ENCODE data around the gene RBPJ. TPM values are rescaled to one million over a fixed set of nuclear protein-coding genes. Genes with fewer than 3 reads are reported as not detected.
A peak's percentile ranks its signal among the peaks of the same experiment; 100 is the strongest.

Gene RBPJ
- total RNA-seq, 1 donor from 2014 or later: 120 TPM

GRCh38 chr4:26297219-26297618 lies 23.6 kb upstream of the RBPJ start:
- H3K36me3 Mint-ChIP-seq: no peaks in the 10 kb centered on the region
- H3F3A ChIP-seq (ENCODE audit: low read depth): peaks cover 15% of the 10 kb centered on the region
- no peak for DNase-seq (ENCODE audit: low spot score)
- H3K9ac ChIP-seq: no peak overlapping the region
- no peaks in the 10 kb centered on the region for H3K36me3 ChIP-seq
- H3K4me3 ChIP-seq: no peak overlapping the region
- H3K27me3 ChIP-seq: no peaks in the 10 kb centered on the region
- H3K4me1 Mint-ChIP-seq: peaks cover 32% of the 10 kb centered on the region
- H3K4me2 ChIP-seq: no peak overlapping the region
- H4K20me1 ChIP-seq (ENCODE audit: low read depth): no peaks in the 10 kb centered on the region
- H3K79me2 ChIP-seq (ENCODE audit: low read depth): no peaks in the 10 kb centered on the region
- no peak overlapping the region for H2AFZ ChIP-seq (replicated peaks)
- H3K27me3 Mint-ChIP-seq (ENCODE audit: insufficient read depth, low read depth): peaks cover 4% of the 10 kb centered on the region
- H3K9me3 ChIP-seq (ENCODE audit: low read depth): no peaks in the 10 kb centered on the region
- peaks cover 34% of the 10 kb centered on the region for H3K4me1 ChIP-seq
- H3K4me3 Mint-ChIP-seq: no peak overlapping the region
- H3K27ac Mint-ChIP-seq: no peak overlapping the region
- H3K9me3 Mint-ChIP-seq: peaks cover 7% of the 10 kb centered on the region
- H3K27ac ChIP-seq: no peak overlapping the region
- TF ChIP-seq EZH2 (IDR thresholded peaks at IDR 0.05) (no peak), EZH2phosphoT487 (IDR thresholded peaks at IDR 0.05) (no peak)
- TF ChIP-seq, protein P1, sequence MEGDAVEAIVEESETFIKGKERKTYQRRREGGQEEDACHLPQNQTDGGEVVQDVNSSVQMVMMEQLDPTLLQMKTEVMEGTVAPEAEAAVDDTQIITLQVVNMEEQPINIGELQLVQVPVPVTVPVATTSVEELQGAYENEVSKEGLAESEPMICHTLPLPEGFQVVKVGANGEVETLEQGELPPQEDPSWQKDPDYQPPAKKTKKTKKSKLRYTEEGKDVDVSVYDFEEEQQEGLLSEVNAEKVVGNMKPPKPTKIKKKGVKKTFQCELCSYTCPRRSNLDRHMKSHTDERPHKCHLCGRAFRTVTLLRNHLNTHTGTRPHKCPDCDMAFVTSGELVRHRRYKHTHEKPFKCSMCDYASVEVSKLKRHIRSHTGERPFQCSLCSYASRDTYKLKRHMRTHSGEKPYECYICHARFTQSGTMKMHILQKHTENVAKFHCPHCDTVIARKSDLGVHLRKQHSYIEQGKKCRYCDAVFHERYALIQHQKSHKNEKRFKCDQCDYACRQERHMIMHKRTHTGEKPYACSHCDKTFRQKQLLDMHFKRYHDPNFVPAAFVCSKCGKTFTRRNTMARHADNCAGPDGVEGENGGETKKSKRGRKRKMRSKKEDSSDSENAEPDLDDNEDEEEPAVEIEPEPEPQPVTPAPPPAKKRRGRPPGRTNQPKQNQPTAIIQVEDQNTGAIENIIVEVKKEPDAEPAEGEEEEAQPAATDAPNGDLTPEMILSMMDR (IDR thresholded peaks at IDR 0.05): no peak

- H3K79me2 ChIP-seq (ENCODE audit: low read depth): no peaks in the 10 kb centered on the region
- H4K20me1 ChIP-seq (ENCODE audit: low read depth): no peaks in the 10 kb centered on the region
- H2AFZ ChIP-seq (replicated peaks): peak overlapping the region; percentile 40
- Mint-ChIP-seq H3K4me1 (peaks cover 32% of the 10 kb centered on the region), H3K36me3 (no peaks in the 10 kb centered on the region), H3K27me3 (ENCODE audit: insufficient read depth, low read depth) (peaks cover 4% of the 10 kb centered on the region), H3K27ac (peak overlapping the region; percentile 57), H3K9me3 (peaks cover 7% of the 10 kb centered on the region), H3K4me3 (peak overlapping the region; percentile 4)
- H3K4me2 ChIP-seq: peak overlapping the region; percentile 63
- peak; percentile 54 for DNase-seq (ENCODE audit: low spot score)
- peak overlapping the region; percentile 17 for H3K4me3 ChIP-seq
- no peaks in the 10 kb centered on the region for H3K36me3 ChIP-seq
- H3K9ac ChIP-seq: no peak overlapping the region
- H3K9me3 ChIP-seq (ENCODE audit: low read depth): no peaks in the 10 kb centered on the region
- no peak for TF ChIP-seq EZH2 (IDR thresholded peaks at IDR 0.05)
- TF ChIP-seq EZH2phosphoT487 (IDR thresholded peaks at IDR 0.05): no peak
- TF ChIP-seq, protein P1 (IDR thresholded peaks at IDR 0.05): no peak
- H3K27ac ChIP-seq: peak overlapping the region; percentile 17
- peaks cover 34% of the 10 kb centered on the region for H3K4me1 ChIP-seq
- no peaks in the 10 kb centered on the region for H3K27me3 ChIP-seq
- peaks cover 15% of the 10 kb centered on the region for H3F3A ChIP-seq (ENCODE audit: low read depth)
These were observed 22.4 kb upstream of the RBPJ start for GRCh38 chr4:26298198-26298947.

- Histone ChIP-seq H3K4me3 (no peak overlapping the region), H3K4me1 (peaks cover 34% of the 10 kb centered on the region), H3K27ac (no peak overlapping the region), H3K79me2 (ENCODE audit: low read depth) (no peaks in the 10 kb centered on the region), H3K27me3 (no peaks in the 10 kb centered on the region), H2AFZ (replicated peaks) (peak overlapping the region; percentile 40), H3K36me3 (no peaks in the 10 kb centered on the region), H4K20me1 (ENCODE audit: low read depth) (no peaks in the 10 kb centered on the region), H3K9me3 (ENCODE audit: low read depth) (no peaks in the 10 kb centered on the region), H3K9ac (no peak overlapping the region), H3F3A (ENCODE audit: low read depth) (peaks cover 15% of the 10 kb centered on the region), H3K4me2 (peak overlapping the region; percentile 63)
- Mint-ChIP-seq H3K36me3 (no peaks in the 10 kb centered on the region), H3K4me3 (no peak overlapping the region), H3K27ac (no peak overlapping the region), H3K4me1 (peaks cover 32% of the 10 kb centered on the region), H3K27me3 (ENCODE audit: insufficient read depth, low read depth) (peaks cover 4% of the 10 kb centered on the region), H3K9me3 (peaks cover 7% of the 10 kb centered on the region)
- TF ChIP-seq EZH2phosphoT487 (IDR thresholded peaks at IDR 0.05) (no peak), EZH2 (IDR thresholded peaks at IDR 0.05) (no peak)
- TF ChIP-seq, protein P1 (IDR thresholded peaks at IDR 0.05): no peak
- no peak for DNase-seq (ENCODE audit: low spot score)
These were observed 21.4 kb upstream of the RBPJ start for GRCh38 chr4:26299254-26299882.
